Caco-2 (cell line): ENCODE data around the gene PRKAR1B. TPM values are rescaled to one million over a fixed set of nuclear protein-coding genes. Genes with fewer than 3 reads are reported as not detected.
"Not testable (repeated sequence)": the region's sequence is repeated elsewhere in the genome, so short reads cannot be mapped to it uniquely, and the experiment has no call there.

Experiments
- BruUV-seq: library from RNA; stranded (reverse); fragments of 400-500 nt; replicated peaks from 2 replicates; lab custom pipeline; 2021; lab: Mats Ljungman, UMichigan
- CTCF ChIA-PET: fragments of 300-600 bp; sonication (Branson Sonifier 250); formaldehyde crosslinking; loops from one replicate; lab custom pipeline; 2022; ENCODE audit warnings: antibody characterized with exemption; lab: Charles Lee
- POLR2A ChIA-PET: fragments of 300-600 bp; sonication (Branson Sonifier 250); formaldehyde crosslinking; loops from one replicate; lab custom pipeline; 2022; ENCODE audit warnings: antibody characterized with exemption; lab: Charles Lee
- DNase-seq, 2 experiments: peaks; one replicate each; pipeline versions ENCODE4 v3.0.0 to v3.0.0-alpha.2; 2020 to 2022
- H3K27me3 ChIP-seq: replicated peaks from 2 replicates; pipeline ENCODE4 v1.6.0; 2011; ENCODE audit warnings: low read length; ENCODE audit not compliant: control insufficient read depth, insufficient read depth
- H3K36me3 ChIP-seq: 2 replicates; pipeline ENCODE4 v1.5.1; 2011; ENCODE audit warnings: low read length; ENCODE audit not compliant: control insufficient read depth, insufficient read depth
- H3K4me1 ChIP-seq: fragments of 250-450 bp; sonication (Bioruptor Pico); 2 replicates; pipeline ENCODE4 v1.5.1; 2020; ENCODE audit warnings: mild to moderate bottlenecking
- H3K4me3 ChIP-seq: 2 replicates; pipeline ENCODE4 v1.5.1; 2011; ENCODE audit warnings: low read depth, mild to moderate bottlenecking, control low read depth, low read length
- H3K9me3 ChIP-seq: fragments of 250-450 bp; sonication (Bioruptor Pico); 2 replicates; pipeline ENCODE4 v1.5.1; 2020; ENCODE audit warnings: mild to moderate bottlenecking, moderate library complexity
- H3K27ac Mint-ChIP-seq: one replicate; pipeline ENCODE4 v1.8.0; 2022; ENCODE audit warnings: mixed read lengths; ENCODE audit not compliant: unreplicated experiment
- H3K27me3 Mint-ChIP-seq: one replicate; pipeline ENCODE4 v1.8.0; 2022; ENCODE audit warnings: mixed read lengths; ENCODE audit not compliant: insufficient read depth, unreplicated experiment
- H3K36me3 Mint-ChIP-seq: one replicate; pipeline ENCODE4 v1.8.0; 2022; ENCODE audit warnings: mild to moderate bottlenecking, mixed read lengths; ENCODE audit not compliant: insufficient read depth, unreplicated experiment
- H3K4me1 Mint-ChIP-seq: one replicate; pipeline ENCODE4 v1.8.0; 2022; ENCODE audit warnings: low read depth, mixed read lengths; ENCODE audit not compliant: unreplicated experiment
- H3K4me3 Mint-ChIP-seq: one replicate; pipeline ENCODE4 v1.8.0; 2022; ENCODE audit warnings: mild to moderate bottlenecking, moderate library complexity, mixed read lengths; ENCODE audit not compliant: unreplicated experiment
- H3K9me3 Mint-ChIP-seq: one replicate; pipeline ENCODE4 v1.8.0; 2022; ENCODE audit warnings: mixed read lengths; ENCODE audit not compliant: unreplicated experiment
- CTCF ChIP-seq, 2 experiments: fragments of 200-600 bp in 1 of 2; IDR thresholded peaks; 1 replicate in 1 of 2; 2 replicates in 1 of 2; pipeline versions ENCODE4 v1.5.1 to v1.8.0; 2011 to 2022; ENCODE audit warnings: antibody characterized with exemption in 1 of 2, control low read depth in 1 of 2, inconsistent platforms in 1 of 2, low read depth in 1 of 2, low read length in 1 of 2, mild to moderate bottlenecking in 1 of 2, moderate library complexity in 1 of 2; ENCODE audit not compliant: insufficient read depth in 1 of 2, severe bottlenecking in 1 of 2, unreplicated experiment in 1 of 2
- intact Hi-C: fragments of 100-400 bp; cut with micrococcal nuclease; formaldehyde crosslinking; loops from one replicate; pipeline ENCODE4 v1.10.0; 2022; ENCODE audit not compliant: unreplicated experiment
- total RNA-seq: library from RNA; stranded (reverse); gene quantifications from 2 replicates; pipeline ENCODE4 v1.2.3, GENCODE V29; 2022

Gene PRKAR1B
- total RNA-seq, 1 experiment from 2014 or later = 56.6 TPM

GRCh38 chr7:613442-614140 lies 113.5 kb downstream of the PRKAR1B start:
- no peak overlapping the region for H3K4me3 ChIP-seq
- H3K9me3 ChIP-seq = no peaks in the 10 kb centered on the region
- Mint-ChIP-seq H3K36me3 (peaks cover 6% of the 10 kb centered on the region), H3K27me3 (no peaks in the 10 kb centered on the region), H3K4me3 (no peak overlapping the region), H3K9me3 (peaks cover 13% of the 10 kb centered on the region), H3K27ac (no peak overlapping the region), H3K4me1 (peaks cover 6% of the 10 kb centered on the region)
- BruUV-seq = no TSS peak
- no peak for DNase-seq
- no peaks in the 10 kb centered on the region for H3K4me1 ChIP-seq
- ChIA-PET POLR2A (no interaction called here), CTCF (no interaction called here)
- H3K36me3 ChIP-seq = no peaks in the 10 kb centered on the region
- no peaks in the 10 kb centered on the region for H3K27me3 ChIP-seq
- intact Hi-C loops = no loop called here
- TF ChIP-seq CTCF (IDR thresholded peaks at IDR 0.05; ENCODE audit: insufficient read depth in 1 of 2, low read depth in 1 of 2, low read length in 1 of 2, severe bottlenecking in 1 of 2, unreplicated experiment in 1 of 2) = no peak

- BruUV-seq, intact Hi-C loops, H3K36me3 Mint-ChIP-seq, H3K4me1 ChIP-seq, H3K27me3 Mint-ChIP-seq, H3K4me3 Mint-ChIP-seq, H3K27ac Mint-ChIP-seq, H3K36me3 ChIP-seq, DNase-seq, H3K9me3 ChIP-seq, H3K4me1 Mint-ChIP-seq, POLR2A ChIA-PET, H3K27me3 ChIP-seq, CTCF ChIA-PET, H3K4me3 ChIP-seq: not testable (repeated sequence)
- peaks cover 13% of the 10 kb centered on the region for H3K9me3 Mint-ChIP-seq
Observed at GRCh38 chr7:611837-612236, 115.2 kb downstream of the PRKAR1B start.

GRCh38 chr7:611281-611810 lies 115.7 kb downstream of the PRKAR1B start:
- CTCF ChIA-PET = no interaction called here
- H3K27ac Mint-ChIP-seq = no peak overlapping the region

More at GRCh38 chr7:611281-611810, 115.7 kb downstream of the PRKAR1B start:
- Histone ChIP-seq H3K4me3 (no peak overlapping the region), H3K36me3 (no peaks in the 10 kb centered on the region), H3K27me3 (no peaks in the 10 kb centered on the region), H3K4me1 (peaks cover 6% of the 10 kb centered on the region; the same call in 1 of the 2 replicates), H3K9me3 (no peaks in the 10 kb centered on the region)
- Mint-ChIP-seq H3K9me3 (peaks cover 13% of the 10 kb centered on the region), H3K27me3 (no peaks in the 10 kb centered on the region), H3K36me3 (peaks cover 6% of the 10 kb centered on the region), H3K4me3 (no peak overlapping the region), H3K4me1 (peaks cover 6% of the 10 kb centered on the region)
- intact Hi-C loops = no loop called here
- no peak for TF ChIP-seq CTCF (IDR thresholded peaks at IDR 0.05; ENCODE audit: insufficient read depth in 1 of 2, low read depth in 1 of 2, low read length in 1 of 2, severe bottlenecking in 1 of 2, unreplicated experiment in 1 of 2)
- no peak for DNase-seq
- POLR2A ChIA-PET = no interaction called here
- BruUV-seq = no TSS peak
